K562 (cell line): ENCODE results near the gene PRR7. TPM values are rescaled to one million over a fixed set of nuclear protein-coding genes. Genes with fewer than 3 reads are reported as not detected.
A peak's percentile ranks its signal among the peaks of the same experiment; 100 is the strongest.

Source experiments
- BRCA1 ChIP-seq, 2 experiments: fragments of 450-650 bp in 1 of 2; sonication (generic) in 1 of 2; formaldehyde crosslinking in 1 of 2; IDR thresholded peaks; 2 replicates each; pipeline versions ENCODE4 v1.5.0 to v1.6.1; 2017 to 2020; ENCODE audit warnings: mild to moderate bottlenecking in 1 of 2, missing genetic modification reagents in 1 of 2
- CEBPB ChIP-seq: fragments of 450-650 bp; IDR thresholded peaks from 2 replicates; pipeline ENCODE4 v1.6.1; 2016; ENCODE audit warnings: missing genetic modification characterization, missing compliant biosample characterization
- CREB3 ChIP-seq: fragments of 450-650 bp; conservative IDR thresholded peaks from 2 replicates; pipeline ENCODE4 v1.6.1; 2016; ENCODE audit warnings: missing genetic modification characterization, low read depth, mild to moderate bottlenecking, missing compliant biosample characterization, moderate library complexity
- E2F5 ChIP-seq: sonication (generic); formaldehyde crosslinking; IDR thresholded peaks from 2 replicates; pipeline ENCODE4 v1.8.0; 2022; ENCODE audit warnings: mild to moderate bottlenecking, missing genetic modification reagents
- FUS ChIP-seq: fragments of 200-400 bp; formaldehyde crosslinking; optimal IDR thresholded peaks from 2 replicates; pipeline ENCODE3; 2017; ENCODE audit warnings: low read depth, low read length
- GMEB1 ChIP-seq: fragments of 250-450 bp; sonication (Bioruptor Pico); IDR thresholded peaks from 2 replicates; pipeline ENCODE4 v1.4.0; 2020; ENCODE audit warnings: mild to moderate bottlenecking
- HNRNPH1 ChIP-seq: fragments of 200-400 bp; formaldehyde crosslinking; optimal IDR thresholded peaks from 2 replicates; pipeline ENCODE3; 2017; ENCODE audit warnings: low read depth, mild to moderate bottlenecking, low read length, moderate library complexity
- ID3 ChIP-seq, 2 experiments: fragments of 250-450 bp in 1 of 2; fragments of 450-650 bp in 1 of 2; sonication (Bioruptor Pico) in 1 of 2; IDR thresholded peaks; 2 replicates each; pipeline versions ENCODE4 v1.6.1 to v1.8.0; 2016 to 2021; ENCODE audit warnings: mild to moderate bottlenecking in 2 of 2, moderate library complexity in 2 of 2, missing compliant biosample characterization in 1 of 2, missing genetic modification characterization in 1 of 2
- KLF16 ChIP-seq: IDR thresholded peaks from 2 replicates; pipeline ENCODE4 v1.6.1; 2016; ENCODE audit warnings: antibody characterized with exemption
- MBD1 ChIP-seq: fragments of 250-450 bp; sonication (Bioruptor Pico); IDR thresholded peaks from 2 replicates; pipeline ENCODE4 v1.8.0; 2022; ENCODE audit warnings: inconsistent platforms
- MTA1 ChIP-seq: fragments of 450-650 bp; IDR thresholded peaks from 2 replicates; pipeline ENCODE4 v1.6.1; 2017; ENCODE audit warnings: borderline replicate concordance
- NCOA6 ChIP-seq: fragments of 450-650 bp; IDR thresholded peaks from 2 replicates; pipeline ENCODE4 v1.6.1; 2017; ENCODE audit warnings: mild to moderate bottlenecking
- NELFE ChIP-seq: IDR thresholded peaks from 2 replicates; pipeline ENCODE4 v1.6.1; 2011; ENCODE audit warnings: mild to moderate bottlenecking; ENCODE audit not compliant: insufficient read depth, insufficient read length
- NFE2 ChIP-seq: IDR thresholded peaks from 2 replicates; pipeline ENCODE4 v1.6.1; 2014; ENCODE audit warnings: antibody characterized with exemption, low read depth
- OTX1 ChIP-seq: fragments of 450-650 bp; formaldehyde crosslinking; IDR thresholded peaks from 2 replicates; pipeline ENCODE4 v1.4.0; 2022; ENCODE audit warnings: mild to moderate bottlenecking
- RBM34 ChIP-seq: fragments of 200-400 bp; formaldehyde crosslinking; IDR thresholded peaks from 2 replicates; pipeline ENCODE4 v1.6.1; 2018; ENCODE audit warnings: low read length, borderline replicate concordance; ENCODE audit not compliant: insufficient read depth
- SNRNP70 ChIP-seq: fragments of 200-400 bp; formaldehyde crosslinking; optimal IDR thresholded peaks from 2 replicates; pipeline ENCODE3; 2017; ENCODE audit warnings: low read depth, low read length
- TCF3 ChIP-seq: sonication (generic); formaldehyde crosslinking; IDR thresholded peaks from 2 replicates; pipeline ENCODE4 v1.4.0; 2020; ENCODE audit warnings: mild to moderate bottlenecking, missing genetic modification reagents
- ZKSCAN3 ChIP-seq: fragments of 250-450 bp; sonication (Bioruptor Pico); IDR thresholded peaks from 2 replicates; pipeline ENCODE4 v1.4.0; 2020
- ZNF274 ChIP-seq: IDR thresholded peaks from 2 replicates; pipeline ENCODE4 v1.6.1; 2011; ENCODE audit warnings: low read depth, mild to moderate bottlenecking, low read length, moderate library complexity, borderline replicate concordance
- ZNF324 ChIP-seq: fragments of 250-450 bp; sonication (Bioruptor Pico); IDR thresholded peaks from 2 replicates; pipeline ENCODE4 v1.4.0; 2020; ENCODE audit warnings: mild to moderate bottlenecking
- ZNF696 ChIP-seq: fragments of 250-450 bp; sonication (Bioruptor Pico); conservative IDR thresholded peaks from 2 replicates; pipeline ENCODE4 v1.4.0; 2020; ENCODE audit warnings: mild to moderate bottlenecking, moderate library complexity
- polyA plus RNA-seq, 8 experiments: library from polyadenylated mRNA; depleted of rRNA in 4 of 8; stranded (reverse) in 5 of 8; unstranded in 3 of 8; fragments of >200 nt; fragmentation: Nextera tagmentation in 2 of 8; fragmentation: Illumina TruSeq in 1 of 8; extraction: Ambion mirVana in 2 of 8; extraction: Trizol in 1 of 8; gene quantifications; 2 replicates each; pipeline versions ENCODE4 v1.2.1 to v1.2.3, GENCODE V29; 2011 to 2014; ENCODE audit warnings: inconsistent platforms in 1 of 8, missing spikeins in 1 of 8
- total RNA-seq, 7 experiments: library from RNA; depleted of rRNA in 6 of 7; stranded (reverse); fragments of >200 nt in 6 of 7; fragmentation: Illumina TruSeq in 2 of 7; extraction: Trizol in 2 of 7; gene quantifications; 2 replicates each; pipeline versions ENCODE4 v1.2.1 to v1.2.3, GENCODE V29; 2011 to 2021; ENCODE audit warnings: low replicate concordance in 1 of 7

PRR7 gene
- total and polyA plus RNA-seq, 9 of the 15 experiments (the other 6 are each of a cell fraction or from before 2014, with no cell fraction given), result 0.80 to 11.3 (median 10.4) TPM; not detected in 4

- no peak for TF ChIP-seq BRCA1 (IDR thresholded peaks at IDR 0.05)
- TF ChIP-seq BRCA1 (CRISPR knock-in tag; IDR thresholded peaks at IDR 0.05), result no peak
- 0 out of 2 replicates have a peak, but pooled peaks have one; percentile 20 for TF ChIP-seq ZNF324 (CRISPR knock-in tag)
- no peak for TF ChIP-seq KLF16
- TF ChIP-seq OTX1 (CRISPR knock-in tag), result peak; percentile 74; the same call in 1 of the 2 replicates
- no peak for TF ChIP-seq NELFE
- TF ChIP-seq FUS, result peak; percentile 54
- no peak for TF ChIP-seq ZNF696 (CRISPR knock-in tag)
- no peak for TF ChIP-seq E2F5 (CRISPR knock-in tag)
- no peak for TF ChIP-seq ZKSCAN3
- no peak for TF ChIP-seq ID3 (CRISPR knock-in tag; IDR thresholded peaks at IDR 0.05)
- TF ChIP-seq ID3 (tag; IDR thresholded peaks at IDR 0.05), result peak; percentile 64; the same call in 1 of the 2 replicates
- TF ChIP-seq MTA1, result no peak
- TF ChIP-seq MBD1 (CRISPR knock-in tag), result no peak
- TF ChIP-seq GMEB1 (CRISPR knock-in tag), result peak; percentile 73
- TF ChIP-seq SNRNP70, result peak; percentile 24
- TF ChIP-seq NFE2, result no peak
- TF ChIP-seq NCOA6, result no peak
- TF ChIP-seq RBM34, result 0 out of 2 replicates have a peak, but pooled peaks have one; percentile 71
- 0 out of 2 replicates have a peak, but pooled peaks have one; percentile 3 for TF ChIP-seq TCF3 (CRISPR knock-in tag)
- TF ChIP-seq CEBPB (tag), result no peak
- no peak for TF ChIP-seq CREB3
- TF ChIP-seq ZNF274, result no peak
- TF ChIP-seq HNRNPH1, result peak; percentile 66
Measured at GRCh38 chr5:177446200-177447065, at the start of gene PRR7 (continued).
